Keratinocyte (primary cell): ENCODE data around the gene MTHFD1L. TPM values are rescaled to one million over a fixed set of nuclear protein-coding genes. Genes with fewer than 3 reads are reported as not detected.

Experiments
- DNase-seq: peaks from one replicate; pipeline ENCODE4 v3.0.0-alpha.2; 2011; ENCODE audit warnings: low read depth, missing footprints, low spot score
- FAIRE-seq: peaks from 2 replicates; lab custom pipeline; 2011; peaks lifted over from hg19 to GRCh38; lab: Jason Lieb, UNC
- H2AFZ ChIP-seq: 2 replicates; pipeline ENCODE4 v1.6.0; 2012; ENCODE audit warnings: low read length, control low read depth, inconsistent platforms; ENCODE audit not compliant: control insufficient read depth
- H3K27ac ChIP-seq: 2 replicates; pipeline ENCODE4 v1.5.1; 2011; ENCODE audit warnings: low read length; ENCODE audit not compliant: control insufficient read depth, insufficient read depth
- H3K27me3 ChIP-seq: 3 replicates; pipeline ENCODE4 v1.6.0; 2011; ENCODE audit warnings: low read length; ENCODE audit not compliant: control insufficient read depth, insufficient read depth; ENCODE audit errors: extremely low read depth
- H3K36me3 ChIP-seq, 2 experiments: 2 replicates in 1 of 2; 3 replicates in 1 of 2; pipeline ENCODE4 v1.5.1; 2011; ENCODE audit warnings: low read length in 2 of 2, mild to moderate bottlenecking in 1 of 2; ENCODE audit not compliant: control insufficient read depth in 2 of 2, insufficient read depth in 2 of 2; ENCODE audit errors: extremely low read depth in 1 of 2
- H3K4me1 ChIP-seq: 3 replicates; pipeline ENCODE4 v1.5.1; 2011; ENCODE audit warnings: low read length; ENCODE audit not compliant: control insufficient read depth, insufficient read depth; ENCODE audit errors: extremely low read depth
- H3K4me2 ChIP-seq: 3 replicates; pipeline ENCODE4 v1.6.0; 2011; ENCODE audit warnings: low read depth, low read length; ENCODE audit not compliant: control insufficient read depth, insufficient read depth; ENCODE audit errors: extremely low read depth
- H3K4me3 ChIP-seq, 3 experiments: fragments of 200-600 bp in 1 of 3; sonication (generic) in 1 of 3; 2 replicates in 2 of 3; 3 replicates in 1 of 3; pipeline ENCODE4 v1.5.1; 2011 to 2016; ENCODE audit warnings: low read length in 3 of 3, mild to moderate bottlenecking in 3 of 3, control low read depth in 2 of 3, inconsistent platforms in 1 of 3, low read depth in 1 of 3, mixed read lengths in 1 of 3, mixed run types in 1 of 3, moderate library complexity in 1 of 3; ENCODE audit not compliant: control insufficient read depth in 2 of 3, insufficient read depth in 2 of 3; ENCODE audit errors: extremely low read depth in 1 of 3
- H3K79me2 ChIP-seq: 2 replicates; pipeline ENCODE4 v1.6.0; 2012; ENCODE audit warnings: low read length; ENCODE audit not compliant: control insufficient read depth, insufficient read depth
- H3K9ac ChIP-seq: 3 replicates; pipeline ENCODE4 v1.6.0; 2011; ENCODE audit warnings: low read length; ENCODE audit not compliant: control insufficient read depth, insufficient read depth; ENCODE audit errors: extremely low read depth
- H3K9me1 ChIP-seq: 3 replicates; pipeline ENCODE4 v1.6.0; 2011; ENCODE audit warnings: low read length; ENCODE audit not compliant: control insufficient read depth, insufficient read depth; ENCODE audit errors: extremely low read depth
- H3K9me3 ChIP-seq: 2 replicates; pipeline ENCODE4 v1.5.1; 2012; ENCODE audit warnings: low read depth, low read length; ENCODE audit not compliant: control insufficient read depth
- H4K20me1 ChIP-seq: 3 replicates; pipeline ENCODE4 v1.6.0; 2011; ENCODE audit warnings: low read length; ENCODE audit not compliant: control insufficient read depth, insufficient read depth; ENCODE audit errors: extremely low read depth
- EZH2 ChIP-seq: IDR thresholded peaks from one replicate; pipeline ENCODE4 v1.6.1; 2012; ENCODE audit warnings: inconsistent platforms, mild to moderate bottlenecking, low read length, moderate library complexity
- dilution Hi-C: fragments of 300-500 bp; cut with MboI; formaldehyde crosslinking; loops from one replicate; pipeline ENCODE4 v1.7.0; 2020; ENCODE audit warnings: low sequenced_read_pairs; ENCODE audit not compliant: extremely low pct_ligation_motif_present
- polyA plus RNA-seq, 5 experiments: library from polyadenylated mRNA; depleted of rRNA in 3 of 5; stranded (reverse) in 3 of 5; stranded (forward) in 1 of 5; unstranded in 1 of 5; fragments of >200 nt; gene quantifications; 1 replicate in 1 of 5; 2 replicates in 3 of 5; 3 replicates in 1 of 5; pipeline versions ENCODE4 v1.2.1 to v1.2.3, GENCODE V29; 2011 to 2012; ENCODE audit warnings: missing spikeins in 2 of 5, low read depth in 1 of 5, low replicate concordance in 1 of 5
- TF ChIP-seq, protein P1 (sequence below), 3 experiments: IDR thresholded peaks in 1 of 3; conservative IDR thresholded peaks in 1 of 3; optimal IDR thresholded peaks in 1 of 3; 2 replicates in 2 of 3; 3 replicates in 1 of 3; pipeline versions ENCODE3 to v1.5.1; 2011; ENCODE audit warnings: low read length in 3 of 3, mild to moderate bottlenecking in 3 of 3, moderate library complexity in 2 of 3, control low read depth in 1 of 3, inconsistent platforms in 1 of 3; ENCODE audit not compliant: insufficient read depth in 2 of 3; ENCODE audit errors: extremely low read depth in 1 of 3

Gene MTHFD1L
- polyA plus RNA-seq, 1 donor (not counting 4 experiments of a cell fraction or from before 2014, with no cell fraction given), result 38.0 TPM

DNA sequence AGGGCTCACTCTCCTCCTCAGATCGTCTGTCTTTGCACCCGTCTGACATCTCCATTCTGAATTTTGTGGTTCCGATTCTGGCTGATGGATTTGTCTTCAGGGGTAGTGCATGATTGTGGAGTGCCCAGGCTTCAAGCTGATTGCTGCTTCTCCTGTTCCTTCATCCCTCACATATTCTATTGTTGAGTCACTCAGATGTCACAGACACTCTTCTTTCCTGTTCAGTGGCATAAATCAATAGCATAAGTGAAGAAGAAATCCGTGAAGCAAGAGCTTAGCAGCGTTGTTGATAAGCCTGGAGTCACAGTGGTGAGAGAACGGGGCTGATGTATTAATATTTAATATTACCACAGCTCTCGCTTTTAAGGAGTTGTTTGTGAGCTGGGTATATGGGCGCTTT, 152.5 kb downstream of the MTHFD1L start:
- Histone ChIP-seq H3K36me3 (peaks cover 5 to 18% of the 10 kb centered on the region in 2 experiments), H3K4me2 (no peak overlapping the region), H3K9me3 (no peaks in the 10 kb centered on the region), H3K27me3 (no peaks in the 10 kb centered on the region), H2AFZ (no peak overlapping the region), H3K9me1 (no peaks in the 10 kb centered on the region), H3K27ac (no peak overlapping the region), H3K4me1 (no peaks in the 10 kb centered on the region), H3K4me3 (no peak overlapping the region), H3K9ac (no peak overlapping the region), H4K20me1 (no peaks in the 10 kb centered on the region), H3K79me2 (no peaks in the 10 kb centered on the region)
- dilution Hi-C loops, result no loop called here
- TF ChIP-seq EZH2, result no peak
- TF ChIP-seq, protein P1, sequence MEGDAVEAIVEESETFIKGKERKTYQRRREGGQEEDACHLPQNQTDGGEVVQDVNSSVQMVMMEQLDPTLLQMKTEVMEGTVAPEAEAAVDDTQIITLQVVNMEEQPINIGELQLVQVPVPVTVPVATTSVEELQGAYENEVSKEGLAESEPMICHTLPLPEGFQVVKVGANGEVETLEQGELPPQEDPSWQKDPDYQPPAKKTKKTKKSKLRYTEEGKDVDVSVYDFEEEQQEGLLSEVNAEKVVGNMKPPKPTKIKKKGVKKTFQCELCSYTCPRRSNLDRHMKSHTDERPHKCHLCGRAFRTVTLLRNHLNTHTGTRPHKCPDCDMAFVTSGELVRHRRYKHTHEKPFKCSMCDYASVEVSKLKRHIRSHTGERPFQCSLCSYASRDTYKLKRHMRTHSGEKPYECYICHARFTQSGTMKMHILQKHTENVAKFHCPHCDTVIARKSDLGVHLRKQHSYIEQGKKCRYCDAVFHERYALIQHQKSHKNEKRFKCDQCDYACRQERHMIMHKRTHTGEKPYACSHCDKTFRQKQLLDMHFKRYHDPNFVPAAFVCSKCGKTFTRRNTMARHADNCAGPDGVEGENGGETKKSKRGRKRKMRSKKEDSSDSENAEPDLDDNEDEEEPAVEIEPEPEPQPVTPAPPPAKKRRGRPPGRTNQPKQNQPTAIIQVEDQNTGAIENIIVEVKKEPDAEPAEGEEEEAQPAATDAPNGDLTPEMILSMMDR (optimal IDR thresholded peaks at IDR 0.05 in 1 of 3, IDR thresholded peaks at IDR 0.05 in 1 of 3, conservative IDR thresholded peaks at IDR 0.05 in 1 of 3; ENCODE audit: extremely low read depth in 1 of 3, insufficient read depth in 2 of 3, low read length in 3 of 3), result no peak
- FAIRE-seq (no peak), DNase-seq (no peak)

DNA sequence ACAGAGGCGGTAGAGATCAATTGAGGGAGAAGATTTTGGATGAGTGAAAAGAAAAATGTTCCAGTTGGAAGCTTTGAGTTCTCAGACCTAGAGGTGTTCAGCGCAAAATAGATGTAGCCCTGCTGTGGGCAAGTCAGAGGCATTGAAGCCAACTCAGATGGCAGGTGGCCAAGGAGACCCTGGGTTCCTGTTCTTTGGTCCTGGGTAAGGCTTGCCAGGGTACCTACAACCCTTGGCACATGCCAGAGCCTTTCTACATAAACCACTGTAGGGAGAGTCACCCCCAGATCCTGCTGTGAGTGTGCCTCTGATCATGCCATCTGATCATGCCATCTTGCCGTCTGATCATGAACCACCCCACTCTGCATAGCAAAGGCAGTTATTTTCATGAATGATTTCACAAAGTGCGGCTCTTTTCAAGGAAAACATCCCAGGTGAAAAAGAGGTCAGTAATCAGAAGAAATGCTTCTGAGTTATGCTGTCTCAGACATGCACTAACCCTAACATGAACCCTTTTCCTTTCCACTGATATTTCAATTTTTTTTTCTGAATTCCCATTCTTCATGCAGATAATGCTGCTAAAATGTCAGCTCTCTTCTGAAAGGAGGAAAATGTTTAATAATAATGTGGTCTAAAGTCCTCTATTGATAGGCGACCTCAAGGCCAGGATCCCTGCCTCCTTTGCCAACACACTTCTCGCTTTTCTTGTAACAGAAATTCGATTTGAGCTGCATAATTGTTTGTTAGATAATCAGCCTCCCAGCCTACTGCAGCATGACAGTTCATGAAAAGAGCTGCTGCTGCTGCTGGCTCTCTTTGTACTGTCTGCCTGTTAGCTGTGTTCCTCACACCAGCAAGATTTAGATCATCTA, 153.6 kb downstream of the MTHFD1L start:
- Histone ChIP-seq H3K9ac (no peak overlapping the region), H3K9me1 (no peaks in the 10 kb centered on the region), H4K20me1 (no peaks in the 10 kb centered on the region), H3K4me1 (no peaks in the 10 kb centered on the region), H3K36me3 (peaks cover 4 to 15% of the 10 kb centered on the region in 2 experiments), H2AFZ (no peak overlapping the region), H3K27me3 (no peaks in the 10 kb centered on the region), H3K4me3 (no peak overlapping the region), H3K79me2 (no peaks in the 10 kb centered on the region), H3K9me3 (no peaks in the 10 kb centered on the region), H3K27ac (no peak overlapping the region), H3K4me2 (no peak overlapping the region)
- dilution Hi-C loops, result no loop called here
- FAIRE-seq (no peak), DNase-seq (no peak)
- TF ChIP-seq EZH2, result no peak
- TF ChIP-seq, protein P1 (optimal IDR thresholded peaks at IDR 0.05 in 1 of 3, IDR thresholded peaks at IDR 0.05 in 1 of 3, conservative IDR thresholded peaks at IDR 0.05 in 1 of 3; ENCODE audit: extremely low read depth in 1 of 3, insufficient read depth in 2 of 3, low read length in 3 of 3), result no peak
